Fibroblast of lung (primary cell): ENCODE measurements around the gene IZUMO3.
"Not testable (repeated sequence)": the region's sequence is repeated elsewhere in the genome, so short reads cannot be mapped to it uniquely, and the experiment has no call there.

ENCODE experiments used
- CTCF ChIP-seq, 2 donors: IDR thresholded peaks in 1 of 2; conservative IDR thresholded peaks in 1 of 2; 1 replicate in 1 of 2; 2 replicates in 1 of 2; pipeline ENCODE4 v1.5.1; 2011 to 2012; ENCODE audit warnings: low read length in 2 of 2, control low read depth in 1 of 2, inconsistent platforms in 1 of 2, low read depth in 1 of 2, mild to moderate bottlenecking in 1 of 2
- EZH2 ChIP-seq: IDR thresholded peaks from 2 replicates; pipeline ENCODE4 v1.5.1; 2012; ENCODE audit warnings: low read length, control low read depth, mild to moderate bottlenecking; ENCODE audit errors: missing control alignments

- TF ChIP-seq CTCF (conservative IDR thresholded peaks at IDR 0.05 in 1 of 2, IDR thresholded peaks at IDR 0.05 in 1 of 2; ENCODE audit: low read depth in 1 of 2, low read length in 2 of 2); EZH2: not testable (repeated sequence)
These were observed 34.3 kb upstream of the IZUMO3 start for GRCh38 chr9:24580005-24580404.
